Gastroesophageal sphincter (tissue), 4 donors: ENCODE measurements around the gene MYCBP2. TPM values are rescaled to one million over a fixed set of nuclear protein-coding genes. Genes with fewer than 3 reads are reported as not detected.
A peak's percentile ranks its signal among the peaks of the same experiment; 100 is the strongest.

Experiments used
- ATAC-seq: fragments of 150-250 bp; one replicate; pipeline ENCODE4 v1.9.1; 2016; ENCODE audit warnings: mild to moderate bottlenecking, moderate library complexity
- H3K27ac ChIP-seq, 4 donors: fragments of 200-600 bp; sonication (generic) in 3 of 4; 1 replicate in 3 of 4; 2 replicates in 1 of 4; pipeline ENCODE4 v1.5.1; 2016 to 2019
- H3K27me3 ChIP-seq: fragments of 200-600 bp; sonication (generic); one replicate; pipeline ENCODE4 v1.5.1; 2019
- H3K36me3 ChIP-seq, 2 donors: fragments of 200-600 bp; sonication (generic); one replicate each; pipeline ENCODE4 v1.5.1; 2019; ENCODE audit warnings: control low read depth in 1 of 2
- H3K4me1 ChIP-seq, 3 donors: fragments of 200-600 bp; sonication (generic); 1 replicate in 2 of 3; 2 replicates in 1 of 3; pipeline ENCODE4 v1.5.1; 2016 to 2019; ENCODE audit warnings: control low read depth in 2 of 3
- H3K4me3 ChIP-seq, 2 donors: fragments of 200-600 bp; sonication (generic); one replicate each; pipeline ENCODE4 v1.5.1; 2019; ENCODE audit warnings: mild to moderate bottlenecking in 1 of 2, moderate library complexity in 1 of 2
- H3K9me3 ChIP-seq, 3 donors: fragments of 200-600 bp; sonication (generic); one replicate each; pipeline ENCODE4 v1.5.1; 2017 to 2019; ENCODE audit warnings: control low read depth in 2 of 3
- CTCF ChIP-seq, 4 experiments: fragments of 200-600 bp in 2 of 4; fragments of 450-650 bp in 2 of 4; sonication (generic) in 1 of 4; IDR thresholded peaks; one replicate each; pipeline ENCODE4 v1.5.1; 2017 to 2019; ENCODE audit warnings: antibody characterized with exemption in 4 of 4, mild to moderate bottlenecking in 2 of 4, moderate library complexity in 2 of 4
- EP300 ChIP-seq: sonication (generic); formaldehyde crosslinking; IDR thresholded peaks from one replicate; pipeline ENCODE4 v1.6.1; 2017; ENCODE audit warnings: antibody characterized with exemption, mild to moderate bottlenecking
- POLR2A ChIP-seq, 2 donors: fragments of 450-650 bp; IDR thresholded peaks; one replicate each; pipeline ENCODE4 v1.6.1; 2017; ENCODE audit warnings: antibody characterized with exemption in 2 of 2, mild to moderate bottlenecking in 2 of 2, moderate library complexity in 1 of 2
- POLR2AphosphoS5 ChIP-seq: sonication (generic); formaldehyde crosslinking; IDR thresholded peaks from one replicate; pipeline ENCODE4 v1.6.1; 2017; ENCODE audit warnings: antibody characterized with exemption
- WGBS, 2 donors: methylation state at CpG; one replicate each; pipeline ENCODE4 v1.1.5; 2018; ENCODE audit warnings: low coverage in 1 of 2; 5-methylcytosine and 5-hydroxymethylcytosine counted together
- total RNA-seq, 4 donors: library from RNA; depleted of rRNA; stranded (reverse); fragments of >200 nt; gene quantifications; one replicate each; pipeline ENCODE4 v1.1.0, GENCODE V29; 2016

The MYCBP2 gene
- total RNA-seq, 4 donors from 2014 or later, result 116 to 148 (median 119) TPM

GRCh38 chr13:77300176-77301037 is 26.5 kb downstream of the MYCBP2 start:
- H3K27me3 ChIP-seq, result no peaks in the 10 kb centered on the region
- WGBS, 2 donors, result 50 to 60% methylated on average over 5 of the region's 5 CpGs
- no peak for ATAC-seq
- TF ChIP-seq CTCF (IDR thresholded peaks at IDR 0.05), result no peak
- TF ChIP-seq POLR2A (IDR thresholded peaks at IDR 0.05), result no peak
- no peak for TF ChIP-seq EP300
- no peak for TF ChIP-seq POLR2AphosphoS5
- peak overlapping the region in 3 of 4 donors; percentile 1 to 39 (median 35) for H3K27ac ChIP-seq
- H3K4me3 ChIP-seq, result no peak overlapping the region
- H3K36me3 ChIP-seq, result no peaks in the 10 kb centered on the region
- peaks cover 10 to 41% (median 13%) of the 10 kb centered on the region in 3 donors for H3K4me1 ChIP-seq
- no peaks in the 10 kb centered on the region for H3K9me3 ChIP-seq

- TF ChIP-seq POLR2AphosphoS5, result no peak
- TF ChIP-seq EP300, result no peak
- TF ChIP-seq CTCF (IDR thresholded peaks at IDR 0.05), result no peak
- no peak for TF ChIP-seq POLR2A (IDR thresholded peaks at IDR 0.05)
- Histone ChIP-seq H3K27ac (no peak overlapping the region), H3K4me3 (no peak overlapping the region), H3K9me3 (no peaks in the 10 kb centered on the region), H3K27me3 (no peaks in the 10 kb centered on the region), H3K4me1 (peaks cover 10 to 37% (median 13%) of the 10 kb centered on the region in 3 donors), H3K36me3 (peaks cover 0 to 8% of the 10 kb centered on the region in 2 donors)
- WGBS, 2 donors, result 0 to 29% methylated on average over 1 of the region's 1 CpG
- ATAC-seq, result no peak
Observed at GRCh38 chr13:77299587-77299986, 27.3 kb downstream of the MYCBP2 start.

GRCh38 chr13:77298426-77298825 is 28.5 kb downstream of the MYCBP2 start:
- no peak for ATAC-seq
- Histone ChIP-seq H3K9me3 (no peaks in the 10 kb centered on the region), H3K36me3 (peaks cover 0 to 11% of the 10 kb centered on the region in 2 donors), H3K27me3 (no peaks in the 10 kb centered on the region), H3K27ac (no peak overlapping the region), H3K4me1 (peaks cover 10 to 37% (median 13%) of the 10 kb centered on the region in 3 donors), H3K4me3 (no peak overlapping the region)
- WGBS, 2 donors, result 70 to 92% methylated on average over 3 of the region's 3 CpGs
- no peak for TF ChIP-seq EP300
- TF ChIP-seq POLR2AphosphoS5, result no peak
- no peak for TF ChIP-seq POLR2A (IDR thresholded peaks at IDR 0.05)
- TF ChIP-seq CTCF (IDR thresholded peaks at IDR 0.05), result no peak

- ATAC-seq, result no peak
- no peaks in the 10 kb centered on the region for H3K4me1 ChIP-seq
- H3K9me3 ChIP-seq, result peaks cover 0 to 3% (median 0%) of the 10 kb centered on the region in 3 donors
- WGBS, 2 donors, result 52 to 56% methylated on average over 3 to 4 of the region's 4 CpGs
- H3K36me3 ChIP-seq, result peaks cover 0 to 54% of the 10 kb centered on the region in 2 donors
- H3K4me3 ChIP-seq, result no peak overlapping the region
- TF ChIP-seq POLR2A (IDR thresholded peaks at IDR 0.05), result no peak
- no peak for TF ChIP-seq CTCF (IDR thresholded peaks at IDR 0.05)
- no peak for TF ChIP-seq EP300
- TF ChIP-seq POLR2AphosphoS5, result no peak
- H3K27ac ChIP-seq, result no peak overlapping the region
- no peaks in the 10 kb centered on the region for H3K27me3 ChIP-seq
Observed at GRCh38 chr13:77291774-77292173, 35.1 kb downstream of the MYCBP2 start.

- Histone ChIP-seq H3K4me3 (no peak overlapping the region), H3K27ac (no peak overlapping the region), H3K27me3 (no peaks in the 10 kb centered on the region), H3K9me3 (peaks cover 0 to 3% (median 0%) of the 10 kb centered on the region in 3 donors), H3K4me1 (no peaks in the 10 kb centered on the region), H3K36me3 (peaks cover 0 to 62% of the 10 kb centered on the region in 2 donors)
- TF ChIP-seq EP300, result no peak
- no peak for TF ChIP-seq POLR2A (IDR thresholded peaks at IDR 0.05)
- TF ChIP-seq CTCF (IDR thresholded peaks at IDR 0.05), result no peak
- TF ChIP-seq POLR2AphosphoS5, result no peak
- 98 to 100% methylated on average over 2 of the region's 2 CpGs for WGBS, 2 donors
- ATAC-seq, result no peak
Observed at GRCh38 chr13:77290342-77290741, 36.6 kb downstream of the MYCBP2 start.
